HepG2 (cell line): Measurements from ENCODE around the gene ACADVL. TPM values are rescaled to one million over a fixed set of nuclear protein-coding genes. Genes with fewer than 3 reads are reported as not detected.
A peak's percentile ranks its signal among the peaks of the same experiment; 100 is the strongest.

Experiments
- AGO1 ChIP-seq: fragments of 200-400 bp; formaldehyde crosslinking; IDR thresholded peaks from 2 replicates; pipeline ENCODE4 v1.6.1; 2017; ENCODE audit warnings: mild to moderate bottlenecking, low read depth, low read length, moderate library complexity; ENCODE audit not compliant: poor library complexity, severe bottlenecking
- ARNTL ChIP-seq: sonication (generic); formaldehyde crosslinking; IDR thresholded peaks from 2 replicates; pipeline ENCODE4 v1.4.0; 2020; ENCODE audit warnings: mild to moderate bottlenecking, missing genetic modification reagents
- ATF2 ChIP-seq: sonication (generic); formaldehyde crosslinking; IDR thresholded peaks from 2 replicates; pipeline ENCODE4 v1.4.0; 2020; ENCODE audit warnings: missing genetic modification reagents
- ELF4 ChIP-seq: sonication (generic); formaldehyde crosslinking; IDR thresholded peaks from 2 replicates; pipeline ENCODE4 v1.5.0; 2020; ENCODE audit warnings: missing genetic modification reagents, mild to moderate bottlenecking, moderate library complexity, borderline replicate concordance
- HOXA3 ChIP-seq: sonication (generic); formaldehyde crosslinking; IDR thresholded peaks from 2 replicates; pipeline ENCODE4 v1.5.0; 2020; ENCODE audit warnings: missing genetic modification reagents
- MED8 ChIP-seq: sonication (generic); formaldehyde crosslinking; IDR thresholded peaks from 2 replicates; pipeline ENCODE4 v1.8.1; 2023; ENCODE audit warnings: mild to moderate bottlenecking, missing genetic modification reagents; ENCODE audit not compliant: insufficient replicate concordance
- MEF2D ChIP-seq: sonication (generic); formaldehyde crosslinking; IDR thresholded peaks from 2 replicates; pipeline ENCODE4 v1.5.1; 2020; ENCODE audit warnings: mild to moderate bottlenecking, missing genetic modification reagents
- NRL ChIP-seq: sonication (generic); formaldehyde crosslinking; IDR thresholded peaks from 2 replicates; pipeline ENCODE4 v1.5.0; 2020; ENCODE audit warnings: missing genetic modification reagents, mild to moderate bottlenecking, moderate library complexity, borderline replicate concordance
- PHF8 ChIP-seq: sonication (generic); formaldehyde crosslinking; IDR thresholded peaks from 2 replicates; pipeline ENCODE4 v1.5.0; 2020; ENCODE audit warnings: missing genetic modification reagents
- REPIN1 ChIP-seq: sonication (generic); formaldehyde crosslinking; IDR thresholded peaks from 2 replicates; pipeline ENCODE4 v1.8.0; 2022; ENCODE audit warnings: missing genetic modification reagents, low read depth, mild to moderate bottlenecking, borderline replicate concordance
- RFXANK ChIP-seq: IDR thresholded peaks from 2 replicates; pipeline ENCODE4 v1.6.1; 2016
- RORA ChIP-seq: sonication (generic); formaldehyde crosslinking; IDR thresholded peaks from 2 replicates; pipeline ENCODE4 v1.5.0; 2020; ENCODE audit warnings: mild to moderate bottlenecking, missing genetic modification reagents, moderate library complexity
- SIN3A ChIP-seq: IDR thresholded peaks from 2 replicates; pipeline ENCODE4 v1.6.1; 2011; ENCODE audit warnings: low read depth, mild to moderate bottlenecking, control low read depth, low read length, borderline replicate concordance
- SMAD1 ChIP-seq: sonication (generic); formaldehyde crosslinking; IDR thresholded peaks from 2 replicates; pipeline ENCODE4 v1.4.0; 2020; ENCODE audit warnings: missing genetic modification reagents, low read depth, mild to moderate bottlenecking, borderline replicate concordance
- SP1 ChIP-seq, 2 experiments: fragments of 450-650 bp in 1 of 2; sonication (generic) in 1 of 2; formaldehyde crosslinking in 1 of 2; IDR thresholded peaks; 2 replicates each; pipeline versions ENCODE4 v1.4.0 to v1.6.1; 2016 to 2020; ENCODE audit warnings: missing genetic modification reagents in 1 of 2
- TIGD3 ChIP-seq: sonication (generic); formaldehyde crosslinking; IDR thresholded peaks from 2 replicates; pipeline ENCODE4 v1.5.1; 2020; ENCODE audit warnings: mild to moderate bottlenecking, missing genetic modification reagents, borderline replicate concordance
- TRIM22 ChIP-seq: fragments of 450-650 bp; IDR thresholded peaks from 2 replicates; pipeline ENCODE4 v1.6.1; 2017
- ZFP1 ChIP-seq: IDR thresholded peaks from 2 replicates; pipeline ENCODE4 v1.6.1; 2016
- ZMYM4 ChIP-seq: sonication (generic); formaldehyde crosslinking; IDR thresholded peaks from 2 replicates; pipeline ENCODE4 v1.8.1; 2023; ENCODE audit warnings: mild to moderate bottlenecking, missing genetic modification reagents
- ZNF317 ChIP-seq: sonication (generic); formaldehyde crosslinking; IDR thresholded peaks from 2 replicates; pipeline ENCODE4 v1.5.0; 2020; ENCODE audit warnings: mild to moderate bottlenecking, missing genetic modification reagents
- ZNF790 ChIP-seq: sonication (generic); formaldehyde crosslinking; IDR thresholded peaks from 2 replicates; pipeline ENCODE4 v1.8.0; 2022; ENCODE audit warnings: missing genetic modification reagents, mild to moderate bottlenecking, borderline replicate concordance
- ZNF800 ChIP-seq: sonication (generic); formaldehyde crosslinking; IDR thresholded peaks from 2 replicates; pipeline ENCODE4 v1.4.0; 2020; ENCODE audit warnings: missing genetic modification reagents
- ZNF879 ChIP-seq: sonication (generic); formaldehyde crosslinking; IDR thresholded peaks from 2 replicates; pipeline ENCODE4 v1.8.1; 2023; ENCODE audit warnings: missing genetic modification reagents
- polyA plus RNA-seq, 8 experiments: library from polyadenylated mRNA; depleted of rRNA in 3 of 8; stranded (reverse) in 7 of 8; unstranded in 1 of 8; fragments of >200 nt; fragmentation: Illumina TruSeq in 4 of 8; extraction: Trizol in 4 of 8; gene quantifications; 2 replicates each; pipeline versions ENCODE4 v1.2.1 to v1.2.3, GENCODE V29; 2011 to 2016; ENCODE audit warnings: low read depth in 4 of 8, missing spikeins in 1 of 8, mixed read lengths in 1 of 8; ENCODE audit not compliant: insufficient read depth in 1 of 8
- total RNA-seq, 5 experiments: library from RNA; depleted of rRNA; stranded (reverse); fragments of >200 nt; fragmentation: Illumina TruSeq; extraction: Trizol; gene quantifications; 2 replicates each; pipeline ENCODE4 v1.2.3, GENCODE V29; 2016; ENCODE audit warnings: low read depth in 1 of 5

ACADVL gene
- total and polyA plus RNA-seq, 2 of the 13 experiments (the other 11 are each of a cell fraction or from before 2014, with no cell fraction given), result 219 to 412 TPM

GRCh38 chr17:7219812-7220592, at the start of gene ACADVL, which contains the start of gene DLG4 (continued):
- no peak for TF ChIP-seq ZNF800 (CRISPR knock-in tag)
- TF ChIP-seq ELF4 (CRISPR knock-in tag), result no peak
- peak; percentile 16; the same call in 1 of the 2 replicates for TF ChIP-seq HOXA3
- TF ChIP-seq ZNF790, result no peak
- no peak for TF ChIP-seq RFXANK (CRISPR knock-in tag)
- TF ChIP-seq RORA (CRISPR knock-in tag), result no peak
- TF ChIP-seq ATF2 (CRISPR knock-in tag), result peak; percentile 62
- TF ChIP-seq ZFP1 (CRISPR knock-in tag), result no peak; the same call in 1 of the 2 replicates
- no peak for TF ChIP-seq ZNF317 (CRISPR knock-in tag)
- TF ChIP-seq TIGD3 (CRISPR knock-in tag), result no peak
- peak; percentile 99 for TF ChIP-seq AGO1
- TF ChIP-seq MEF2D (CRISPR knock-in tag), result peak; percentile 14; the same call in 1 of the 2 replicates
- 0 out of 2 replicates have a peak, but pooled peaks have one; percentile 16 for TF ChIP-seq REPIN1 (CRISPR knock-in tag)
- TF ChIP-seq SP1 (IDR thresholded peaks at IDR 0.05), result no peak
- TF ChIP-seq SP1 (CRISPR knock-in tag; IDR thresholded peaks at IDR 0.05), result peak; percentile 24; the same call in 1 of the 2 replicates
- 0 out of 2 replicates have a peak, but pooled peaks have one; percentile 52 for TF ChIP-seq ZNF879
- peak; percentile 83 for TF ChIP-seq PHF8 (CRISPR knock-in tag)
- peak; percentile 21; the same call in 1 of the 2 replicates for TF ChIP-seq NRL
- TF ChIP-seq TRIM22, result no peak
- TF ChIP-seq SIN3A, result peak; percentile 68; the same call in 1 of the 2 replicates
- no peak for TF ChIP-seq MED8
- no peak for TF ChIP-seq ZMYM4
- TF ChIP-seq SMAD1 (CRISPR knock-in tag), result no peak
- TF ChIP-seq ARNTL, result peak; percentile 59; the same call in 1 of the 2 replicates
